ENCODE data around the gene WIPF3.

- no peak for TF ChIP-seq CTCF (IDR thresholded peaks at IDR 0.05 in 8 of 11, conservative IDR thresholded peaks at IDR 0.05 in 3 of 11)
- no peak for TF ChIP-seq POLR2A (IDR thresholded peaks at IDR 0.05)
Observed at GRCh38 chr7:29937132-29937531, 130.8 kb downstream of the WIPF3 start.

Data from spleen (tissue), 7 donors.